Neural progenitor cell (in vitro differentiated cells): ENCODE measurements around the gene HMCN1. TPM values are rescaled to one million over a fixed set of nuclear protein-coding genes. Genes with fewer than 3 reads are reported as not detected.

Experiments
- DNase-seq: peaks from one replicate; pipeline ENCODE4 v3.0.0-alpha.2; 2016; ENCODE audit warnings: low spot score
- H2AFZ ChIP-seq: fragments of 200-600 bp; sonication (generic); replicated peaks from 2 replicates; pipeline ENCODE4 v1.6.1; 2016; ENCODE audit warnings: antibody characterized with exemption
- H3F3A ChIP-seq: fragments of 200-600 bp; sonication (generic); 2 replicates; pipeline ENCODE4 v1.6.1; 2016; ENCODE audit warnings: antibody characterized with exemption, low read depth
- H3K27ac ChIP-seq: fragments of 200-600 bp; sonication (generic); 2 replicates; pipeline ENCODE4 v1.5.1; 2016; ENCODE audit warnings: mild to moderate bottlenecking
- H3K27me3 ChIP-seq: fragments of 200-600 bp; sonication (generic); 2 replicates; pipeline ENCODE4 v1.6.1; 2016; ENCODE audit warnings: mild to moderate bottlenecking, moderate library complexity
- H3K36me3 ChIP-seq: fragments of 200-600 bp; sonication (generic); 2 replicates; pipeline ENCODE4 v1.5.1; 2016
- H3K4me1 ChIP-seq: fragments of 200-600 bp; sonication (generic); 2 replicates; pipeline ENCODE4 v1.6.1; 2016; ENCODE audit warnings: mixed run types
- H3K4me2 ChIP-seq: fragments of 200-600 bp; sonication (generic); 2 replicates; pipeline ENCODE4 v1.6.1; 2016
- H3K4me3 ChIP-seq: fragments of 200-600 bp; sonication (generic); 2 replicates; pipeline ENCODE4 v1.5.1; 2016
- H3K79me2 ChIP-seq: fragments of 200-600 bp; sonication (generic); 2 replicates; pipeline ENCODE4 v1.6.1; 2016; ENCODE audit warnings: low read depth
- H3K9ac ChIP-seq: fragments of 200-600 bp; sonication (generic); 2 replicates; pipeline ENCODE4 v1.6.1; 2016
- H3K9me3 ChIP-seq: fragments of 200-600 bp; sonication (generic); 2 replicates; pipeline ENCODE4 v1.5.1; 2016; ENCODE audit warnings: low read depth
- H4K20me1 ChIP-seq: fragments of 200-600 bp; sonication (generic); 2 replicates; pipeline ENCODE4 v1.6.1; 2016; ENCODE audit warnings: low read depth
- H3K27ac Mint-ChIP-seq: 3 replicates; pipeline ENCODE4 v1.8.0; 2021; ENCODE audit warnings: mixed read lengths
- H3K27me3 Mint-ChIP-seq: 2 replicates; pipeline ENCODE4 v1.8.0; 2022; ENCODE audit warnings: low read depth, mild to moderate bottlenecking, inconsistent platforms, moderate library complexity, mixed read lengths; ENCODE audit not compliant: insufficient read depth
- H3K36me3 Mint-ChIP-seq: 3 replicates; pipeline ENCODE4 v1.8.0; 2021; ENCODE audit warnings: mixed read lengths
- H3K4me1 Mint-ChIP-seq: 3 replicates; pipeline ENCODE4 v1.8.0; 2021; ENCODE audit warnings: mixed read lengths
- H3K4me3 Mint-ChIP-seq: 3 replicates; pipeline ENCODE4 v1.8.0; 2021; ENCODE audit warnings: mild to moderate bottlenecking, moderate library complexity, mixed read lengths
- H3K9me3 Mint-ChIP-seq: 3 replicates; pipeline ENCODE4 v1.8.0; 2020; ENCODE audit warnings: mixed read lengths
- EZH2 ChIP-seq: fragments of 200-600 bp; sonication (generic); IDR thresholded peaks from 2 replicates; pipeline ENCODE4 v1.6.1; 2017; ENCODE audit warnings: antibody characterized with exemption, mild to moderate bottlenecking, moderate library complexity
- EZH2phosphoT487 ChIP-seq: fragments of 200-600 bp; sonication (generic); IDR thresholded peaks from 2 replicates; pipeline ENCODE4 v1.6.1; 2017; ENCODE audit warnings: antibody characterized with exemption
- total RNA-seq: library from RNA; depleted of rRNA; stranded (reverse); fragments of >200 nt; gene quantifications from 2 replicates; pipeline ENCODE4 v1.2.3, GENCODE V29; 2015; ENCODE audit warnings: low replicate concordance
- TF ChIP-seq, protein P1 (sequence below): fragments of 200-600 bp; sonication (generic); IDR thresholded peaks from 2 replicates; pipeline ENCODE4 v1.5.1; 2017; ENCODE audit warnings: antibody characterized with exemption, mild to moderate bottlenecking

The HMCN1 gene
- total RNA-seq, 1 donor from 2014 or later, result 26.4 TPM

GRCh38 chr1:185861630-185862029 lies 127.4 kb downstream of the HMCN1 start:
- no peaks in the 10 kb centered on the region for H3K79me2 ChIP-seq
- Mint-ChIP-seq H3K9me3 (no peaks in the 10 kb centered on the region), H3K4me1 (no peaks in the 10 kb centered on the region), H3K36me3 (no peaks in the 10 kb centered on the region), H3K27me3 (no peaks in the 10 kb centered on the region), H3K27ac (no peak overlapping the region), H3K4me3 (no peak overlapping the region)
- no peak overlapping the region for H3K4me2 ChIP-seq
- no peaks in the 10 kb centered on the region for H3F3A ChIP-seq
- no peak for DNase-seq
- H3K9ac ChIP-seq, result no peak overlapping the region
- H3K4me1 ChIP-seq, result no peaks in the 10 kb centered on the region
- H3K27ac ChIP-seq, result no peak overlapping the region
- H3K27me3 ChIP-seq, result no peaks in the 10 kb centered on the region
- no peak overlapping the region for H3K4me3 ChIP-seq
- no peaks in the 10 kb centered on the region for H3K36me3 ChIP-seq
- no peak overlapping the region for H2AFZ ChIP-seq
- no peaks in the 10 kb centered on the region for H4K20me1 ChIP-seq
- TF ChIP-seq, protein P1, sequence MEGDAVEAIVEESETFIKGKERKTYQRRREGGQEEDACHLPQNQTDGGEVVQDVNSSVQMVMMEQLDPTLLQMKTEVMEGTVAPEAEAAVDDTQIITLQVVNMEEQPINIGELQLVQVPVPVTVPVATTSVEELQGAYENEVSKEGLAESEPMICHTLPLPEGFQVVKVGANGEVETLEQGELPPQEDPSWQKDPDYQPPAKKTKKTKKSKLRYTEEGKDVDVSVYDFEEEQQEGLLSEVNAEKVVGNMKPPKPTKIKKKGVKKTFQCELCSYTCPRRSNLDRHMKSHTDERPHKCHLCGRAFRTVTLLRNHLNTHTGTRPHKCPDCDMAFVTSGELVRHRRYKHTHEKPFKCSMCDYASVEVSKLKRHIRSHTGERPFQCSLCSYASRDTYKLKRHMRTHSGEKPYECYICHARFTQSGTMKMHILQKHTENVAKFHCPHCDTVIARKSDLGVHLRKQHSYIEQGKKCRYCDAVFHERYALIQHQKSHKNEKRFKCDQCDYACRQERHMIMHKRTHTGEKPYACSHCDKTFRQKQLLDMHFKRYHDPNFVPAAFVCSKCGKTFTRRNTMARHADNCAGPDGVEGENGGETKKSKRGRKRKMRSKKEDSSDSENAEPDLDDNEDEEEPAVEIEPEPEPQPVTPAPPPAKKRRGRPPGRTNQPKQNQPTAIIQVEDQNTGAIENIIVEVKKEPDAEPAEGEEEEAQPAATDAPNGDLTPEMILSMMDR, result no peak
- TF ChIP-seq EZH2phosphoT487, result no peak
- TF ChIP-seq EZH2, result no peak
- no peaks in the 10 kb centered on the region for H3K9me3 ChIP-seq

GRCh38 chr1:185862235-185862634 lies 128.0 kb downstream of the HMCN1 start:
- Mint-ChIP-seq H3K9me3 (no peaks in the 10 kb centered on the region), H3K4me1 (no peaks in the 10 kb centered on the region), H3K27ac (no peak overlapping the region), H3K36me3 (no peaks in the 10 kb centered on the region), H3K27me3 (no peaks in the 10 kb centered on the region), H3K4me3 (no peak overlapping the region)
- H3F3A ChIP-seq, result no peaks in the 10 kb centered on the region
- no peak overlapping the region for H3K4me2 ChIP-seq
- no peaks in the 10 kb centered on the region for H3K4me1 ChIP-seq
- H3K27ac ChIP-seq, result no peak overlapping the region
- H2AFZ ChIP-seq, result no peak overlapping the region
- no peak overlapping the region for H3K4me3 ChIP-seq
- H3K79me2 ChIP-seq, result no peaks in the 10 kb centered on the region
- H3K36me3 ChIP-seq, result no peaks in the 10 kb centered on the region
- no peak overlapping the region for H3K9ac ChIP-seq
- TF ChIP-seq, protein P1, result no peak
- TF ChIP-seq EZH2phosphoT487, result no peak
- no peak for TF ChIP-seq EZH2
- H3K27me3 ChIP-seq, result no peaks in the 10 kb centered on the region
- H3K9me3 ChIP-seq, result no peaks in the 10 kb centered on the region
- H4K20me1 ChIP-seq, result no peaks in the 10 kb centered on the region
- DNase-seq, result no peak

- TF ChIP-seq EZH2phosphoT487 (no peak), EZH2 (no peak)
- TF ChIP-seq, protein P1, result no peak
- no peaks in the 10 kb centered on the region for H3K79me2 ChIP-seq
- no peaks in the 10 kb centered on the region for H3K4me1 Mint-ChIP-seq
- H3K4me3 ChIP-seq, result no peak overlapping the region
- H3K9me3 ChIP-seq, result no peaks in the 10 kb centered on the region
- peaks cover 2% of the 10 kb centered on the region for H3K27me3 Mint-ChIP-seq
- H4K20me1 ChIP-seq, result no peaks in the 10 kb centered on the region
- H2AFZ ChIP-seq, result no peak overlapping the region
- no peak overlapping the region for H3K27ac Mint-ChIP-seq
- H3K36me3 Mint-ChIP-seq, result no peaks in the 10 kb centered on the region
- no peak for DNase-seq
- no peak overlapping the region for H3K27ac ChIP-seq
- no peak overlapping the region for H3K9ac ChIP-seq
- no peaks in the 10 kb centered on the region for H3K4me1 ChIP-seq
- no peaks in the 10 kb centered on the region for H3F3A ChIP-seq
- no peaks in the 10 kb centered on the region for H3K27me3 ChIP-seq
- H3K4me3 Mint-ChIP-seq, result no peak overlapping the region
- H3K4me2 ChIP-seq, result no peak overlapping the region
- H3K36me3 ChIP-seq, result no peaks in the 10 kb centered on the region
- no peaks in the 10 kb centered on the region for H3K9me3 Mint-ChIP-seq
Observed at GRCh38 chr1:185864331-185864730, 130.1 kb downstream of the HMCN1 start.
